Osteocyte (in vitro differentiated cells): Measurements from ENCODE around the gene RBM28. TPM values are rescaled to one million over a fixed set of nuclear protein-coding genes. Genes with fewer than 3 reads are reported as not detected.
A peak's percentile ranks its signal among the peaks of the same experiment; 100 is the strongest.

Source experiments
- DNase-seq: peaks from one replicate; pipeline ENCODE4 v3.0.0; 2021; ENCODE audit warnings: mixed read lengths; ENCODE audit not compliant: unreplicated experiment; ENCODE audit errors: extremely low spot score
- H3K27ac Mint-ChIP-seq: one replicate; pipeline ENCODE4 v1.8.0; 2021; ENCODE audit warnings: mild to moderate bottlenecking, mixed read lengths; ENCODE audit not compliant: unreplicated experiment
- H3K27me3 Mint-ChIP-seq: one replicate; pipeline ENCODE4 v1.8.0; 2021; ENCODE audit warnings: mixed read lengths; ENCODE audit not compliant: unreplicated experiment
- H3K36me3 Mint-ChIP-seq: one replicate; pipeline ENCODE4 v1.8.0; 2021; ENCODE audit warnings: mixed read lengths; ENCODE audit not compliant: unreplicated experiment
- H3K4me1 Mint-ChIP-seq: one replicate; pipeline ENCODE4 v1.8.0; 2021; ENCODE audit warnings: mixed read lengths; ENCODE audit not compliant: unreplicated experiment
- H3K4me3 Mint-ChIP-seq: one replicate; pipeline ENCODE4 v1.8.0; 2021; ENCODE audit warnings: mild to moderate bottlenecking, moderate library complexity, mixed read lengths; ENCODE audit not compliant: unreplicated experiment
- H3K9me3 Mint-ChIP-seq: one replicate; pipeline ENCODE4 v1.8.0; 2021; ENCODE audit warnings: mixed read lengths; ENCODE audit not compliant: unreplicated experiment
- total RNA-seq: library from RNA; stranded (reverse); gene quantifications from 2 replicates; pipeline ENCODE4 v1.2.1, GENCODE V29; 2021
- TF ChIP-seq, protein P1 (sequence below): fragments of 200-600 bp; sonication (generic); IDR thresholded peaks from 2 replicates; pipeline ENCODE4 v1.5.0; 2021; ENCODE audit warnings: antibody characterized with exemption, mild to moderate bottlenecking, moderate library complexity

RBM28 gene
- total RNA-seq, 1 donor from 2014 or later: 45.6 TPM

DNA sequence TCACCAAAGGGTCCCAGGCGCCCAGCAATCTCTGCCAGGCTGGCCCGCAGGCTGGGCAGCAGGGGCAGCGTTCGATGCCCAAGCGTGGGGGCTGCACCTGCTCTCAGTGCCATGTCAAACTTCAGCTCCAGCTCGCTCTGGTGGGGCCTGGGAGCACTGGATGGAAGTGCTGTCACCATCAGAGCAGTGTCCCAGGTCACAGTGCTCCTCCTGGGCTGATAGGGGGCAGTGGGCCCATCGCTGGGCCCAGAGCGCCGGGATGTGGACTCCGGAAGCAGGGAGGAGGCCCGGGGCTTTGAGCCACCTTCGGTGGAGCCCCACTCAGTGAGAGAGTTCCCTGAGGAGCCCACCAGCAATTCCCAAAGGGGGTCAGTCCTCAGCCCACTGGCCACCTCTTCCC lies 15.6 kb upstream of the RBM28 start:
- no peaks in the 10 kb centered on the region for H3K36me3 Mint-ChIP-seq
- no peaks in the 10 kb centered on the region for H3K9me3 Mint-ChIP-seq
- peaks cover 14% of the 10 kb centered on the region for H3K4me1 Mint-ChIP-seq
- H3K27me3 Mint-ChIP-seq: peaks cover 44% of the 10 kb centered on the region
- H3K4me3 Mint-ChIP-seq: no peak overlapping the region
- no peak for DNase-seq
- H3K27ac Mint-ChIP-seq: no peak overlapping the region
- TF ChIP-seq, protein P1, sequence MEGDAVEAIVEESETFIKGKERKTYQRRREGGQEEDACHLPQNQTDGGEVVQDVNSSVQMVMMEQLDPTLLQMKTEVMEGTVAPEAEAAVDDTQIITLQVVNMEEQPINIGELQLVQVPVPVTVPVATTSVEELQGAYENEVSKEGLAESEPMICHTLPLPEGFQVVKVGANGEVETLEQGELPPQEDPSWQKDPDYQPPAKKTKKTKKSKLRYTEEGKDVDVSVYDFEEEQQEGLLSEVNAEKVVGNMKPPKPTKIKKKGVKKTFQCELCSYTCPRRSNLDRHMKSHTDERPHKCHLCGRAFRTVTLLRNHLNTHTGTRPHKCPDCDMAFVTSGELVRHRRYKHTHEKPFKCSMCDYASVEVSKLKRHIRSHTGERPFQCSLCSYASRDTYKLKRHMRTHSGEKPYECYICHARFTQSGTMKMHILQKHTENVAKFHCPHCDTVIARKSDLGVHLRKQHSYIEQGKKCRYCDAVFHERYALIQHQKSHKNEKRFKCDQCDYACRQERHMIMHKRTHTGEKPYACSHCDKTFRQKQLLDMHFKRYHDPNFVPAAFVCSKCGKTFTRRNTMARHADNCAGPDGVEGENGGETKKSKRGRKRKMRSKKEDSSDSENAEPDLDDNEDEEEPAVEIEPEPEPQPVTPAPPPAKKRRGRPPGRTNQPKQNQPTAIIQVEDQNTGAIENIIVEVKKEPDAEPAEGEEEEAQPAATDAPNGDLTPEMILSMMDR: no peak

DNA sequence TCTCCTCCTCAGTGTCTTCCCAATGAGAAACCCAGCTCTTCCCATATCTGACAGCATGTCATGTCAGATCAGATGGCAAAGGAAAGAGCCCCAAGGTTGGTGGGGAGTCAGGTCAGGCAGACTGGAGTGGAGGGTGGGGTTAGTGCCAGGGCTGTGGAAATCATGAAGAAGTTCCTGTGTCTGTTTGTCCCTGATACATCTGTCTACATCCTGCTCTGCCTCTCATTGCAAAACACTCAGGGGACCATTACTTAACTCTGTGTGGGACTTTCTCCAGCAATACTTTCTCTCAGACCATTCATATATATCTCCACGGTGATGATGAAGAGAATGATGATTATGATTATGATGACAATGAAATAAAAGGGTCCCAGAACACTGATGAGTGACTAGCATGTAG lies 14.5 kb upstream of the RBM28 start:
- H3K27ac Mint-ChIP-seq: no peak overlapping the region
- TF ChIP-seq, protein P1: no peak
- no peaks in the 10 kb centered on the region for H3K9me3 Mint-ChIP-seq
- no peak for DNase-seq
- peaks cover 42% of the 10 kb centered on the region for H3K27me3 Mint-ChIP-seq
- H3K36me3 Mint-ChIP-seq: no peaks in the 10 kb centered on the region
- H3K4me1 Mint-ChIP-seq: peaks cover 14% of the 10 kb centered on the region
- H3K4me3 Mint-ChIP-seq: no peak overlapping the region

DNA sequence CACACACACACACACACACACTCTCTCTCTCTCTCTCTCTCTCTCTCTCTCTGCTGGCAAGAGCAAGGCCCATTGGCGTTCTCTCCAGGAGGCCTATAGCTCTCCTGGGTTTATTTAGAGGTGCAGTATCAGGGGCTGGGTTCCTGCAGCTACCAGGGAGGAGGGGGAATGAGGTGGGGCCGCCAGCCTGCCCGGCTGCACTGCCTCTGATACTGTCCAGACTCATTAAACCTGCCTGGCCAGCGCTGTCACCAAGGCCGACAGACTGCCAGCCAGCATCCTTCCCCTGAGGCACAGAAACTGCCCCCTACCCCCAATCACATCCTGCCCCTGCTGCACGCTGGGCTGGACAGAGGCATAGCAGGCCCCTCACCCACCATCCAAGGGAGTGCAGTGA lies 13.5 kb upstream of the RBM28 start:
- Mint-ChIP-seq H3K36me3 (no peaks in the 10 kb centered on the region), H3K27me3 (peaks cover 38% of the 10 kb centered on the region), H3K4me3 (no peak overlapping the region), H3K4me1 (peaks cover 12% of the 10 kb centered on the region), H3K27ac (no peak overlapping the region), H3K9me3 (no peaks in the 10 kb centered on the region)
- TF ChIP-seq, protein P1: no peak
- no peak for DNase-seq

DNA sequence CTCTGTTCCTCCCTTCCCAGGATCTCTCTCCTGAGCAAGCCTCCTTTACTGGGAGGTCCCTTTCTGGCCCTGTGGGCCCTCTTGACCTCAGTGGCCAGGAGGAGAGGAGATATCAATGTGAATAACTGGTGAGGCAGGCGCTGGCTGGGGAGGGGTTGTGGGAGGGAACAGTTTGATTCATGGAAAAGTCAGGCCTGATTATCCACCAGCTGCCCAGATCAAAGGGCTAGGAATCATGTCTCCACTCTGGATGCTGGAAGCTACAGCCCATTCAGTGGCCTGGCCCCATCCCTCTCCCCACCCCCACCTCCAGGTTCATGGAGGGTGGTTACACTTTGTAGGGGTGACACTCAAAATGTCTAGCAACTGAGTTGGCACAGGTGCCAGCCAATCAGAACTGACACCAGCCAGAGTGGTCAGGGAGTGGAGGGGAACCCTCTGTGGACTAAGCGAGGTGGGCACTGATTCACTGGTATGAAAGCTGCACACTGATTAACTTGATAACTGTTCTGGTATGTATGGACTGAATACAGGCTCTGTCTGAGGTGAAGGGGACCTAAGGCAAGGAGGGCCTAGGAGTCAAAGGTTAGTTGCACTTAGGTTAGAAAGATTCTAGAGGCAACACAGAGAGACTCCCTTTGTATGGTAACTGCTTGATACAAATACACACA lies 13.0 kb upstream of the RBM28 start:
- Mint-ChIP-seq H3K27ac (no peak overlapping the region), H3K9me3 (no peaks in the 10 kb centered on the region), H3K36me3 (no peaks in the 10 kb centered on the region), H3K4me1 (peaks cover 6% of the 10 kb centered on the region), H3K27me3 (peaks cover 33% of the 10 kb centered on the region), H3K4me3 (no peak overlapping the region)
- TF ChIP-seq, protein P1: no peak
- peak; percentile 64 for DNase-seq

DNA sequence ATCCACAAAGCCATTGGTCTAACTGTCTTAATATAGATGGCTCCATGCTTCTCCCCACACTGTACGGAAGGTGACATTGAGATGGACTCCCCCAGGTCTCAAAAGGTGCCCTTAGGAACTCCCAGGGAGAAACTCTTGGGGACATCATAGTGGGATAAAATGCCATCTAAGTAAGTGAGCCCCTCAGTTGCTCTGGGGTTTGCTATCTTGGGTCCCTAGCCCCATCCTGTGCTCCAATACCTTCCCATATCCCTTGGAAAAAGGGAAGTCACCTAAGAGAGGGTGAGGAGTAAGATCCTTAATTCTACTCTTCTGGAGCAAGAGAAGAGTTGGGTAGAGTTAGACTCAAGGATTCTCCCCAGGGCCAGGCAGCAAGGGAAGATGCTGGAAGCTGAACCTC lies 9.9 kb upstream of the RBM28 start:
- no peak overlapping the region for H3K4me3 Mint-ChIP-seq
- peak; percentile 60 for DNase-seq
- H3K4me1 Mint-ChIP-seq: no peaks in the 10 kb centered on the region
- TF ChIP-seq, protein P1: no peak
- H3K27ac Mint-ChIP-seq: no peak overlapping the region
- H3K27me3 Mint-ChIP-seq: peaks cover 43% of the 10 kb centered on the region
- no peaks in the 10 kb centered on the region for H3K9me3 Mint-ChIP-seq
- no peaks in the 10 kb centered on the region for H3K36me3 Mint-ChIP-seq
